ENCODE data around the gene SFXN5.
A peak's percentile ranks its signal among the peaks of the same experiment; 100 is the strongest.

The SFXN5 gene

GRCh38 chr2:72983500-72984161, 87.9 kb downstream of the SFXN5 start:
- no peak overlapping the region for H3K27ac ChIP-seq (ENCODE audit: low read length)
- H3K4me3 ChIP-seq (ENCODE audit: low read length) = no peak overlapping the region
- H3K27me3 ChIP-seq (ENCODE audit: insufficient read depth, low read length) = no peaks in the 10 kb centered on the region
- no peak overlapping the region for H3K9ac ChIP-seq (ENCODE audit: low read depth, low read length)
- H3K36me3 ChIP-seq (ENCODE audit: insufficient read depth, low read depth, low read length) = no peaks in the 10 kb centered on the region
- peaks cover 7% of the 10 kb centered on the region for H3K4me1 ChIP-seq (ENCODE audit: insufficient read depth, low read length)
- no peaks in the 10 kb centered on the region for H3K9me3 ChIP-seq (ENCODE audit: insufficient read depth, low read depth, low read length)

GRCh38 chr2:72982781-72983499, 88.6 kb downstream of the SFXN5 start:
- Histone ChIP-seq H3K27me3 (ENCODE audit: insufficient read depth, low read length) (no peaks in the 10 kb centered on the region), H3K9ac (ENCODE audit: low read depth, low read length) (no peak overlapping the region), H3K4me3 (ENCODE audit: low read length) (no peak overlapping the region), H3K36me3 (ENCODE audit: insufficient read depth, low read depth, low read length) (no peaks in the 10 kb centered on the region), H3K4me1 (ENCODE audit: insufficient read depth, low read length) (peaks cover 7% of the 10 kb centered on the region), H3K9me3 (ENCODE audit: insufficient read depth, low read depth, low read length) (no peaks in the 10 kb centered on the region), H3K27ac (ENCODE audit: low read length) (no peak overlapping the region)

GRCh38 chr2:72982219-72982618, 89.3 kb downstream of the SFXN5 start:
- no peak overlapping the region for H3K9ac ChIP-seq (ENCODE audit: low read depth, low read length)
- H3K36me3 ChIP-seq (ENCODE audit: insufficient read depth, low read depth, low read length) = no peaks in the 10 kb centered on the region
- peaks cover 7% of the 10 kb centered on the region for H3K4me1 ChIP-seq (ENCODE audit: insufficient read depth, low read length)
- H3K27me3 ChIP-seq (ENCODE audit: insufficient read depth, low read length) = no peaks in the 10 kb centered on the region
- no peak overlapping the region for H3K4me3 ChIP-seq (ENCODE audit: low read length)
- no peaks in the 10 kb centered on the region for H3K9me3 ChIP-seq (ENCODE audit: insufficient read depth, low read depth, low read length)
- no peak overlapping the region for H3K27ac ChIP-seq (ENCODE audit: low read length)

GRCh38 chr2:72981536-72981935, 90.0 kb downstream of the SFXN5 start:
- H3K27ac ChIP-seq (ENCODE audit: low read length) = no peak overlapping the region
- H3K4me3 ChIP-seq (ENCODE audit: low read length) = no peak overlapping the region
- H3K9ac ChIP-seq (ENCODE audit: low read depth, low read length) = no peak overlapping the region
- no peaks in the 10 kb centered on the region for H3K9me3 ChIP-seq (ENCODE audit: insufficient read depth, low read depth, low read length)
- no peaks in the 10 kb centered on the region for H3K27me3 ChIP-seq (ENCODE audit: insufficient read depth, low read length)
- H3K36me3 ChIP-seq (ENCODE audit: insufficient read depth, low read depth, low read length) = no peaks in the 10 kb centered on the region
- H3K4me1 ChIP-seq (ENCODE audit: insufficient read depth, low read length) = peaks cover 7% of the 10 kb centered on the region

- peaks cover 11% of the 10 kb centered on the region for H3K4me1 ChIP-seq (ENCODE audit: insufficient read depth, low read length)
- no peaks in the 10 kb centered on the region for H3K27me3 ChIP-seq (ENCODE audit: insufficient read depth, low read length)
- no peak overlapping the region for H3K9ac ChIP-seq (ENCODE audit: low read depth, low read length)
- no peaks in the 10 kb centered on the region for H3K9me3 ChIP-seq (ENCODE audit: insufficient read depth, low read depth, low read length)
- H3K4me3 ChIP-seq (ENCODE audit: low read length) = no peak overlapping the region
- H3K36me3 ChIP-seq (ENCODE audit: insufficient read depth, low read depth, low read length) = no peaks in the 10 kb centered on the region
- H3K27ac ChIP-seq (ENCODE audit: low read length) = no peak overlapping the region
These were observed 90.8 kb downstream of the SFXN5 start for GRCh38 chr2:72980535-72981217.

GRCh38 chr2:72979896-72980295, 91.6 kb downstream of the SFXN5 start:
- no peak overlapping the region for H3K27ac ChIP-seq (ENCODE audit: low read length)
- H3K27me3 ChIP-seq (ENCODE audit: insufficient read depth, low read length) = no peaks in the 10 kb centered on the region
- H3K9ac ChIP-seq (ENCODE audit: low read depth, low read length) = no peak overlapping the region
- no peak overlapping the region for H3K4me3 ChIP-seq (ENCODE audit: low read length)
- H3K9me3 ChIP-seq (ENCODE audit: insufficient read depth, low read depth, low read length) = no peaks in the 10 kb centered on the region
- peaks cover 19% of the 10 kb centered on the region for H3K4me1 ChIP-seq (ENCODE audit: insufficient read depth, low read length)
- no peaks in the 10 kb centered on the region for H3K36me3 ChIP-seq (ENCODE audit: insufficient read depth, low read depth, low read length)

- H3K4me1 ChIP-seq (ENCODE audit: insufficient read depth, low read length) = peaks cover 23% of the 10 kb centered on the region
- no peak overlapping the region for H3K27ac ChIP-seq (ENCODE audit: low read length)
- no peaks in the 10 kb centered on the region for H3K9me3 ChIP-seq (ENCODE audit: insufficient read depth, low read depth, low read length)
- H3K27me3 ChIP-seq (ENCODE audit: insufficient read depth, low read length) = peaks cover 9% of the 10 kb centered on the region; the same call in 1 of the 2 replicates
- H3K4me3 ChIP-seq (ENCODE audit: low read length) = peak overlapping the region; percentile 42; the same call in 1 of the 2 replicates
- H3K36me3 ChIP-seq (ENCODE audit: insufficient read depth, low read depth, low read length) = no peaks in the 10 kb centered on the region
- H3K9ac ChIP-seq (ENCODE audit: low read depth, low read length) = peak overlapping the region; percentile 50; the same call in 1 of the 2 replicates
These were observed 96.5 kb downstream of the SFXN5 start for GRCh38 chr2:72975017-72975416.

GRCh38 chr2:72974436-72974754, 97.1 kb downstream of the SFXN5 start:
- no peaks in the 10 kb centered on the region for H3K36me3 ChIP-seq (ENCODE audit: insufficient read depth, low read depth, low read length)
- H3K9me3 ChIP-seq (ENCODE audit: insufficient read depth, low read depth, low read length) = no peaks in the 10 kb centered on the region
- H3K9ac ChIP-seq (ENCODE audit: low read depth, low read length) = no peak overlapping the region
- H3K27me3 ChIP-seq (ENCODE audit: insufficient read depth, low read length) = peaks cover 9% of the 10 kb centered on the region; the same call in 1 of the 2 replicates
- H3K4me1 ChIP-seq (ENCODE audit: insufficient read depth, low read length) = peaks cover 23% of the 10 kb centered on the region
- no peak overlapping the region for H3K27ac ChIP-seq (ENCODE audit: low read length)
- no peak overlapping the region for H3K4me3 ChIP-seq (ENCODE audit: low read length)

- Histone ChIP-seq H3K4me1 (ENCODE audit: insufficient read depth, low read length) (peaks cover 23% of the 10 kb centered on the region), H3K9me3 (ENCODE audit: insufficient read depth, low read depth, low read length) (no peaks in the 10 kb centered on the region), H3K36me3 (ENCODE audit: insufficient read depth, low read depth, low read length) (no peaks in the 10 kb centered on the region), H3K9ac (ENCODE audit: low read depth, low read length) (no peak overlapping the region), H3K27me3 (ENCODE audit: insufficient read depth, low read length) (peaks cover 9% of the 10 kb centered on the region; the same call in 1 of the 2 replicates), H3K27ac (ENCODE audit: low read length) (no peak overlapping the region), H3K4me3 (ENCODE audit: low read length) (no peak overlapping the region)
These were observed 97.7 kb downstream of the SFXN5 start for GRCh38 chr2:72973566-72974435.

GRCh38 chr2:72973137-72973535, 98.4 kb downstream of the SFXN5 start:
- Histone ChIP-seq H3K4me3 (ENCODE audit: low read length) (no peak overlapping the region), H3K9ac (ENCODE audit: low read depth, low read length) (no peak overlapping the region), H3K27me3 (ENCODE audit: insufficient read depth, low read length) (peaks cover 9% of the 10 kb centered on the region; the same call in 1 of the 2 replicates), H3K4me1 (ENCODE audit: insufficient read depth, low read length) (peaks cover 23% of the 10 kb centered on the region), H3K36me3 (ENCODE audit: insufficient read depth, low read depth, low read length) (no peaks in the 10 kb centered on the region), H3K9me3 (ENCODE audit: insufficient read depth, low read depth, low read length) (no peaks in the 10 kb centered on the region), H3K27ac (ENCODE audit: low read length) (no peak overlapping the region)

GRCh38 chr2:72972352-72973136, 99.0 kb downstream of the SFXN5 start:
- no peak overlapping the region for H3K4me3 ChIP-seq (ENCODE audit: low read length)
- H3K27me3 ChIP-seq (ENCODE audit: insufficient read depth, low read length) = peaks cover 9% of the 10 kb centered on the region; the same call in 1 of the 2 replicates
- no peak overlapping the region for H3K9ac ChIP-seq (ENCODE audit: low read depth, low read length)
- H3K9me3 ChIP-seq (ENCODE audit: insufficient read depth, low read depth, low read length) = no peaks in the 10 kb centered on the region
- peaks cover 23% of the 10 kb centered on the region for H3K4me1 ChIP-seq (ENCODE audit: insufficient read depth, low read length)
- H3K27ac ChIP-seq (ENCODE audit: low read length) = no peak overlapping the region
- no peaks in the 10 kb centered on the region for H3K36me3 ChIP-seq (ENCODE audit: insufficient read depth, low read depth, low read length)

All from iPS-20b (cell line).